Neural cell (in vitro differentiated cells): ENCODE data around the gene ARHGEF11.

ENCODE experiments used
- CTCF ChIP-seq: fragments of 450-650 bp; IDR thresholded peaks from 2 replicates; pipeline ENCODE4 v1.5.1; 2014; ENCODE audit warnings: antibody characterized with exemption, mild to moderate bottlenecking, moderate library complexity; ENCODE audit not compliant: poor library complexity, severe bottlenecking
- EZH2 ChIP-seq: fragments of 200-600, 300-800 bp; shearing (Covaris generic), sonication (generic); IDR thresholded peaks from 2 replicates; pipeline ENCODE4 v1.6.1; 2014; ENCODE audit warnings: antibody characterized with exemption, low read length, borderline replicate concordance, mild to moderate bottlenecking; ENCODE audit not compliant: insufficient read depth, poor library complexity, severe bottlenecking
- POLR2AphosphoS5 ChIP-seq: IDR thresholded peaks from 2 replicates; pipeline ENCODE4 v1.6.1; 2012

GRCh38 chr1:157005965-157006364 lies 39.6 kb downstream of the ARHGEF11 start:
- TF ChIP-seq CTCF (no peak), EZH2 (no peak), POLR2AphosphoS5 (no peak)
